HepG2 (cell line): ENCODE data around the gene TMEM132E. TPM values are rescaled to one million over a fixed set of nuclear protein-coding genes. Genes with fewer than 3 reads are reported as not detected.

Source experiments
- ATAC-seq: fragments of 200-7000 bp; cut with Tn5 transposase; 3 replicates; pipeline ENCODE4 v1.9.1; 2020; ENCODE audit warnings: mild to moderate bottlenecking, moderate library complexity
- BruUV-seq: library from RNA; stranded (reverse); fragments of 400-500 nt; replicated peaks from 2 replicates; lab custom pipeline; 2021; lab: Mats Ljungman, UMichigan
- CTCF ChIA-PET: fragments of 300-600 bp; formaldehyde crosslinking; extraction: SDS; loops from one replicate; lab custom pipeline; 2021; ENCODE audit warnings: low total read pairs, inconsistent platforms, low intra/inter-chr PET ratio; lab: Yijun Ruan, JAX
- POLR2A ChIA-PET: fragments of 350-600 bp; sonication (Branson Sonifier 250); formaldehyde crosslinking; loops from one replicate; lab custom pipeline; 2020; ENCODE audit warnings: antibody characterized with exemption, inconsistent platforms; lab: Yijun Ruan, JAX
- DNase-seq: peaks from one replicate; pipeline ENCODE4 v3.0.0-alpha.2; 2015; ENCODE audit warnings: low spot score
- FAIRE-seq: peaks from 3 replicates; lab custom pipeline; 2011; peaks lifted over from hg19 to GRCh38; lab: Jason Lieb, UNC
- H2AFZ ChIP-seq: one replicate; pipeline ENCODE4 v1.6.1; 2011; ENCODE audit warnings: low read length, inconsistent platforms
- H3K27ac ChIP-seq: fragments of 300-600 bp; 3 replicates; pipeline ENCODE4 v1.8.0; 2011; ENCODE audit warnings: mixed run types, mild to moderate bottlenecking, mixed read lengths, low read length, inconsistent platforms; ENCODE audit not compliant: insufficient read depth; ENCODE audit errors: extremely low read length
- H3K27me3 ChIP-seq, 2 experiments: fragments of 200-600 bp in 1 of 2; 2 replicates in 1 of 2; 3 replicates in 1 of 2; pipeline versions ENCODE4 v1.6.0 to v1.8.0; 2011; ENCODE audit warnings: low read length in 2 of 2, mild to moderate bottlenecking in 2 of 2, moderate library complexity in 2 of 2, inconsistent platforms in 1 of 2; ENCODE audit not compliant: insufficient read depth in 2 of 2, control insufficient read depth in 1 of 2
- H3K36me3 ChIP-seq, 2 experiments: fragments of 200-600 bp in 1 of 2; replicated peaks in 1 of 2; 2 replicates in 1 of 2; 3 replicates in 1 of 2; pipeline versions ENCODE4 v1.5.1 to v1.8.0; 2011; ENCODE audit warnings: low read length in 2 of 2, inconsistent platforms in 1 of 2; ENCODE audit not compliant: insufficient read depth in 2 of 2, control insufficient read depth in 1 of 2
- H3K4me1 ChIP-seq: 2 replicates; pipeline ENCODE4 v1.5.1; 2012; ENCODE audit warnings: low read length, inconsistent platforms; ENCODE audit not compliant: insufficient read depth
- H3K4me2 ChIP-seq: 2 replicates; pipeline ENCODE4 v1.6.0; 2011; ENCODE audit warnings: low read depth, low read length, inconsistent platforms
- H3K4me3 ChIP-seq, 3 experiments: fragments of 200-600 bp in 1 of 3; sonication (generic), shearing (Covaris generic) in 1 of 3; replicated peaks in 1 of 3; 2 replicates each; pipeline ENCODE4 v1.5.1; 2011 to 2016; ENCODE audit warnings: low read length in 3 of 3, inconsistent platforms in 2 of 3, low read depth in 2 of 3, mild to moderate bottlenecking in 2 of 3, control low read depth in 1 of 3, mixed read lengths in 1 of 3; ENCODE audit not compliant: insufficient read depth in 1 of 3
- H3K79me2 ChIP-seq: one replicate; pipeline ENCODE4 v1.6.1; 2011; ENCODE audit warnings: low read length, inconsistent platforms; ENCODE audit not compliant: insufficient read depth
- H3K9ac ChIP-seq: 2 replicates; pipeline ENCODE4 v1.6.0; 2011; ENCODE audit warnings: mild to moderate bottlenecking, low read depth, low read length, inconsistent platforms; ENCODE audit not compliant: insufficient read depth
- H3K9me3 ChIP-seq: 2 replicates; pipeline ENCODE4 v1.5.1; 2012; ENCODE audit warnings: mild to moderate bottlenecking, low read length
- H4K20me1 ChIP-seq: 2 replicates; pipeline ENCODE4 v1.6.0; 2011; ENCODE audit warnings: inconsistent platforms, mild to moderate bottlenecking, low read length, moderate library complexity; ENCODE audit not compliant: insufficient read depth
- CBX2 ChIP-seq, 2 experiments: fragments of 200-600 bp in 1 of 2; sonication (generic); formaldehyde crosslinking in 1 of 2; IDR thresholded peaks; 2 replicates each; pipeline versions ENCODE4 v1.7.0 to v1.8.1; 2018 to 2022; ENCODE audit warnings: low read depth in 2 of 2, low read length in 1 of 2, mild to moderate bottlenecking in 1 of 2, missing genetic modification reagents in 1 of 2
- HMG20A ChIP-seq: IDR thresholded peaks from 2 replicates; pipeline ENCODE4 v1.6.1; 2016; ENCODE audit warnings: borderline replicate concordance
- KIAA2018 ChIP-seq: sonication (generic); formaldehyde crosslinking; IDR thresholded peaks from 2 replicates; pipeline ENCODE4 v1.5.0; 2020; ENCODE audit warnings: mild to moderate bottlenecking, missing genetic modification reagents, borderline replicate concordance
- MBD4 ChIP-seq: IDR thresholded peaks from 2 replicates; pipeline ENCODE4 v1.6.1; 2012; ENCODE audit warnings: low read length, inconsistent platforms, borderline replicate concordance
- NBN ChIP-seq: fragments of 450-650 bp; conservative IDR thresholded peaks from 2 replicates; pipeline ENCODE4 v1.6.1; 2017
- PCBP1 ChIP-seq: fragments of 200-400 bp; formaldehyde crosslinking; IDR thresholded peaks from 2 replicates; pipeline ENCODE4 v1.6.1; 2017; ENCODE audit warnings: mild to moderate bottlenecking, low read depth, low read length, borderline replicate concordance
- POLR2A ChIP-seq, 2 experiments: IDR thresholded peaks; 2 replicates each; pipeline ENCODE4 v1.6.1; 2011; ENCODE audit warnings: low read depth in 2 of 2, low read length in 2 of 2, mild to moderate bottlenecking in 1 of 2, moderate library complexity in 1 of 2; ENCODE audit not compliant: insufficient read depth in 1 of 2
- ZNF343 ChIP-seq: sonication (generic); formaldehyde crosslinking; IDR thresholded peaks from 2 replicates; pipeline ENCODE4 v1.4.0; 2020; ENCODE audit warnings: mild to moderate bottlenecking, missing genetic modification reagents
- ZNF747 ChIP-seq: sonication (generic); formaldehyde crosslinking; IDR thresholded peaks from 2 replicates; pipeline ENCODE4 v1.8.1; 2023; ENCODE audit warnings: missing genetic modification reagents, mild to moderate bottlenecking, borderline replicate concordance
- WGBS: methylation state at CpG from one replicate; pipeline ENCODE4 v1.1.6; 2017; ENCODE audit warnings: low lambda C conversion rate; 5-methylcytosine and 5-hydroxymethylcytosine counted together
- in situ Hi-C: cut with HindIII; loops from 2 replicates; pipeline ENCODE4 v1.10.0; 2017; ENCODE audit warnings: low pct_unique_long_range_greater_than_20kb; ENCODE audit not compliant: extremely low pct_ligation_motif_present
- intact Hi-C: fragments of 100-400 bp; cut with micrococcal nuclease; formaldehyde crosslinking; loops from one replicate; pipeline ENCODE4 v1.10.0; 2022; ENCODE audit not compliant: unreplicated experiment
- polyA plus RNA-seq, 8 experiments: library from polyadenylated mRNA; depleted of rRNA in 3 of 8; stranded (reverse) in 7 of 8; unstranded in 1 of 8; fragments of >200 nt; fragmentation: Illumina TruSeq in 4 of 8; extraction: Trizol in 4 of 8; gene quantifications; 2 replicates each; pipeline versions ENCODE4 v1.2.1 to v1.2.3, GENCODE V29; 2011 to 2016; ENCODE audit warnings: low read depth in 4 of 8, missing spikeins in 1 of 8, mixed read lengths in 1 of 8; ENCODE audit not compliant: insufficient read depth in 1 of 8
- total RNA-seq, 5 experiments: library from RNA; depleted of rRNA; stranded (reverse); fragments of >200 nt; fragmentation: Illumina TruSeq; extraction: Trizol; gene quantifications; 2 replicates each; pipeline ENCODE4 v1.2.3, GENCODE V29; 2016; ENCODE audit warnings: low read depth in 1 of 5
- TF ChIP-seq, protein P1 (sequence below): sonication (generic); formaldehyde crosslinking; IDR thresholded peaks from 2 replicates; pipeline ENCODE4 v1.4.0; 2020; ENCODE audit warnings: low read depth, missing genetic modification reagents

The TMEM132E gene
- total and polyA plus RNA-seq, 2 of the 13 experiments (the other 11 are each of a cell fraction or from before 2014, with no cell fraction given) = not detected

GRCh38 chr17:34549966-34550365 is 29.4 kb upstream of the TMEM132E start:
- WGBS = 2% methylated on average over 6 of the region's 6 CpGs

More at GRCh38 chr17:34549966-34550365, 29.4 kb upstream of the TMEM132E start:
- ATAC-seq = no peak
- H3K27ac ChIP-seq = no peak overlapping the region
- peaks cover 0 to 12% of the 10 kb centered on the region in 2 experiments; a peak in 1 of 5 replicates for H3K27me3 ChIP-seq
- POLR2A ChIA-PET = no interaction called here
- no peaks in the 10 kb centered on the region for H3K4me1 ChIP-seq
- TF ChIP-seq ZNF747 (CRISPR knock-in tag) = no peak
- TF ChIP-seq ZNF343 = no peak
- TF ChIP-seq KIAA2018 (CRISPR knock-in tag) = no peak
- no peak for TF ChIP-seq POLR2A (IDR thresholded peaks at IDR 0.05; ENCODE audit: insufficient read depth in 1 of 2, low read depth in 2 of 2, low read length in 2 of 2)
- no peak for TF ChIP-seq NBN
- TF ChIP-seq, protein P1, sequence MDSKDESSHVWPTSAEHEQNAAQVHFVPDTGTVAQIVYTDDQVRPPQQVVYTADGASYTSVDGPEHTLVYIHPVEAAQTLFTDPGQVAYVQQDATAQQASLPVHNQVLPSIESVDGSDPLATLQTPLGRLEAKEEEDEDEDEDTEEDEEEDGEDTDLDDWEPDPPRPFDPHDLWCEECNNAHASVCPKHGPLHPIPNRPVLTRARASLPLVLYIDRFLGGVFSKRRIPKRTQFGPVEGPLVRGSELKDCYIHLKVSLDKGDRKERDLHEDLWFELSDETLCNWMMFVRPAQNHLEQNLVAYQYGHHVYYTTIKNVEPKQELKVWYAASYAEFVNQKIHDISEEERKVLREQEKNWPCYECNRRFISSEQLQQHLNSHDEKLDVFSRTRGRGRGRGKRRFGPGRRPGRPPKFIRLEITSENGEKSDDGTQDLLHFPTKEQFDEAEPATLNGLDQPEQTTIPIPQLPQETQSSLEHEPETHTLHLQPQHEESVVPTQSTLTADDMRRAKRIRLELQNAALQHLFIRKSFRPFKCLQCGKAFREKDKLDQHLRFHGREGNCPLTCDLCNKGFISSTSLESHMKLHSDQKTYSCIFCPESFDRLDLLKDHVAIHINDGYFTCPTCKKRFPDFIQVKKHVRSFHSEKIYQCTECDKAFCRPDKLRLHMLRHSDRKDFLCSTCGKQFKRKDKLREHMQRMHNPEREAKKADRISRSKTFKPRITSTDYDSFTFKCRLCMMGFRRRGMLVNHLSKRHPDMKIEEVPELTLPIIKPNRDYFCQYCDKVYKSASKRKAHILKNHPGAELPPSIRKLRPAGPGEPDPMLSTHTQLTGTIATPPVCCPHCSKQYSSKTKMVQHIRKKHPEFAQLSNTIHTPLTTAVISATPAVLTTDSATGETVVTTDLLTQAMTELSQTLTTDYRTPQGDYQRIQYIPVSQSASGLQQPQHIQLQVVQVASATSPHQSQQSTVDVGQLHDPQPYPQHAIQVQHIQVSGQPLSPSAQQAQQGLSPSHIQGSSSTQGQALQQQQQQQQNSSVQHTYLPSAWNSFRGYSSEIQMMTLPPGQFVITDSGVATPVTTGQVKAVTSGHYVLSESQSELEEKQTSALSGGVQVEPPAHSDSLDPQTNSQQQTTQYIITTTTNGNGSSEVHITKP (CRISPR knock-in tag) = no peak
- TF ChIP-seq PCBP1 = no peak
- no peak for TF ChIP-seq MBD4
- no peak for TF ChIP-seq CBX2 (IDR thresholded peaks at IDR 0.05; ENCODE audit: low read depth, low read length)
- TF ChIP-seq CBX2 (CRISPR knock-in tag; IDR thresholded peaks at IDR 0.05; ENCODE audit: low read depth) = no peak
- no peak for TF ChIP-seq HMG20A (CRISPR knock-in tag)
- intact Hi-C loops = no loop called here
- no peaks in the 10 kb centered on the region for H4K20me1 ChIP-seq
- no peak overlapping the region for H2AFZ ChIP-seq
- no peak for DNase-seq
- H3K4me3 ChIP-seq = no peak overlapping the region
- FAIRE-seq = no peak
- H3K36me3 ChIP-seq = no peaks in the 10 kb centered on the region
- H3K79me2 ChIP-seq = no peaks in the 10 kb centered on the region
- H3K4me2 ChIP-seq = no peak overlapping the region
- H3K9ac ChIP-seq = no peak overlapping the region
- in situ Hi-C loops = loop anchor here (25.0 kb wide), 1 partner anchor 337 kb away; no protein-coding TSS in a partner anchor
- BruUV-seq = no TSS peak
- CTCF ChIA-PET = no interaction called here
- no peaks in the 10 kb centered on the region for H3K9me3 ChIP-seq
